HG03457 (cell line): ENCODE data around the gene ADAMTS17.

Experiments used
- ATAC-seq: cut with Tn5 transposase; IDR thresholded peaks from one replicate; pipeline ENCODE4 v1.9.1; 2021; ENCODE audit warnings: moderate number of reproducible peaks; ENCODE audit not compliant: unreplicated experiment

Gene ADAMTS17

DNA sequence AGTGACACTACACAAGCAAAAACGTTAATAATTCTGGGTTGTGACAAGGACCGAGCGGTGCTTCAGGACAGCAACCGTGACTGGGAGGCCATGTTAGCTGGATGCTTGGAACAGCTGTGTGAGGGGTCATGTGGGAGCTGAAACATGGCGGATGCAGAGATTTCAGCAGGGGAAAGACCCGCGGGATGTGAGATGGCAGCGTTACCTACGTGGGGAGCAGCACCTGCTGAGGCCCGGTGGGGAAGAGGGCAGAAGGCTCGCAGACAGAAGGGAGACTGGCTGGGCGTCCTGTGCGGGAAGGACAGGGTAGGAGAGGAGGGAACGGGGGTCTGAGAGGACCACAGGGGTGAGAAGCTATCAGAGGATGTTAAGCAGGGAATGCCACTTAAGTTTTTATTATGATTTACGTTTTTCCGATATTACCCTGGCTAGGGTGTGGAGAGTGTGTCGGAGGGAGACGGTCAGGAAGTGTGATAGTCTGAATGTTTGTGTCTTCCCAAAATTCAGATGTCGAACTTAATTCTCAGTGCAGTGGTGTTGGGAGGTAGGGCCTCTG, 379.7 kb downstream of the ADAMTS17 start:
- ATAC-seq, result no peak

DNA sequence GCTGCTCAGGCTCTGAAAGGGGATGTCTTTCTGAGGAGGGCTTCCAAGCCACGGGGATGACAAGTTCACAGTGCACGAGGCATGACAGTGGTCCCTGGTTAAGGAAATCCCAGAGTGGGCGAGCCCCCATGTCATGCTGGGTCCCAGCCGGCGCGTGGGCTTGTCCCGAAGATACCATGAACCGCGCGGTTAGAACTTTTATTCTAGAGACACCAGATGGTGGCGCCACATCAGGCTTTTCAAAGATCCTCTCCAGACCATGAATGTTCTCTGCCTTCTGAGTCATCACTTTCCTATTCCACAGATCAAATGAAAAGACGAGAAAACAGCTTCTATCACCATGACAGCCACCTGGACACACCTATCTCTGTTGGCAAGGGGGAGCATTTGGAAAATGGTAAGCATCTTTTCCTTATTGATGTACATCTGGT, 380.7 kb downstream of the ADAMTS17 start:
- ATAC-seq, result no peak

DNA sequence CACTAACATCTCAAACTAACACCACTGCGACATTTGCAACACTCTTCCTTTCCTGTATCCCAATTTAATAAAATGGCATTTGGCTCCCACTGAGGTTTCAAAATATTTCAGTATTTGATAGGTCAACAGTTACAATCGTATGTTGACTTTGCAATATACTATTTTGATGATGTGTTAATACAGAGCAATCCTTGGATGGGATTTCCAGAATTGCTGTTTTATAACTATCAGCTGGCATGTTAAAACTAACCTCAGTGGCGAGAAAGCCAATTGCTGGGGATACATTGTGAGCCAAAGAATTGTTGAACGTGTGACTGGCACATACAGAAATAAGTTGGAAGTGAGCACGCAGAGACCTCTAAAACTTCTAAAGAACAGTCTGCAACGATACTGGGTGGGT, 382.4 kb downstream of the ADAMTS17 start:
- no peak for ATAC-seq

DNA sequence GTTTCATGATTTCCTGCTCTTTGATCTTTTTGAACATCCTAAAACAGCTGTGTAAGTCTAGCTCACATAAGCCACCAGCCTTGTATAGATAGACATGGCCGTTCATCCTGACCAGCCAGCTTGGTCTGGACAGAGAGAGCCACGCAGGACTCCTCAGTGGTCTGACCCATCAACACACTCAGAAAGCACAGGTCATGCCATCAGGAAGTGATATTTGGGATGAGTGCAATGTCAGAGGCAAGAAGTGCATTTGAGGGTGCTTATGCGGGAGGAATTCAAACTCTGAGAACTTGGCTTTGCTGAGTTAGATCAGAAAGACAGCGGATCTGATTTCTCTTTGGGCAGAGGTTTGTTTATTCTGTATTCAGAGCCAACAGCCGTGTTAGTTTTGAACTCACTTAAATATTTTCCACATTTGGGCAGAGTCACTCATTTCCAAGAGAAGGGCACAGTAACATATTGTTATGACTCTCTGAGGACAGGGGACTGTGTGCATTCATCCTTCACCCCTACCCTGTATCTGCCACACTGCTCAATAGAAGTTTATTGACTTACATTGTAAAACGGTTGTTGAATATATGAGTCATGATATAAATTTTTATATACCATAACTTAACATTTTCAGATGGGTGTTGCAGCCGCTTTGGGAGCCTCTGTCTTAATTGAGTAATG, 383.2 kb downstream of the ADAMTS17 start:
- no peak for ATAC-seq

DNA sequence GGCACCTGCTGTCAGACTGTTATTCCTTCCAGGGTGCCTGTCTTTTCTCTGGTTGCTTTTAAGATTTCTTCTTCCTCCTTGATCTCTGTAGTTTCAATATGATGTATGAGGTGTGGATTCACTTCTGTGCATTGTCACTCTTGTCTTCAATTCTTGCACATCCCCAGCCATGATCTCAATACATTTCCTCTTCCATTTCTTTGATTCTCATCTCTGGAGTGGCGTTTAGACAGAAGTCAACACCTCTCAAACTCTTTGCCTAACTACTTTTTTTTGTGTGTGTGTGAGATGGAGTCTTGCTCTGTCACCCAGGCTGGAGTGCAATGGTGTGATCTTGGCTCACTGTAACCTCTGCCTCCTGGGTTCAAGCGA, 384.1 kb downstream of the ADAMTS17 start:
- ATAC-seq, result no peak

DNA sequence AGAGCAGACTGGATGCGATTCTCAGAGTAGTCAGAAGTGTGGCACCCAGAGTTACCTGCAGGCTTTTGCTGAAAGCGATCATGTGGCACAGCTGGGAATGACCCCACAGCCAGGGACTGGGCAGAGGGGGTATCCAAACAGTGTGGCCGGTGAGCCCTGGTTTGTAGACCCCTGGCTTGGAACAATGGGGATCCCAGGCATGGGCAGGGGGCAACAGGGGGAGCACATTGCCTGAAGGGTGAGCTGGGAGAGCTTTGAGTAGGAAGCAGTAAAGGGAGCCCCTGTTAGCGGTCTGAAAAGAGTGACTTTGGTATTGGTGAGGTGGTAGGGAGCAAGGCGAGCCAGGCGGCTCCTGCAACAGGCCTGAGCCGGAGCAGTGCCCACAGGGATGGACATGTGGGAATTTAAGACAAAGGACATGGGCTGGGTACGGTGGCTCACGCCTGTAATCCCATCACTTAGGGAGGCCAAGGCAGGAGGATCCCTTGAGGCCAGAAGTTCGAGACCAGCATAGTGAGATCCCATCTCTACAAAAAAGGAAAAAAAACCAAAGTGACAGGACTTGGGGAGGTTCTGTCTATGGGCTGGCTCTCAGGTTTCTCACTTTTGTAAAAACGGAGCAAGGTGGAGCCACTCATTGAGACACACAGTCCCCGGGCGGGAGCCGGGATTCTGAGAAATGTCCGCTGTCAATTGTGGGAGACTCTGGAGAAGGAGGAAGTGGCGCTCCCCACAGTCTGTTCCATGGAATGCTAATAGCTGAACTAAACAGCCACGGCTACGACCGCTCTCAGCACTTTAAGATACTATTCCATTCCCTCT, 384.7 kb downstream of the ADAMTS17 start:
- no peak for ATAC-seq

DNA sequence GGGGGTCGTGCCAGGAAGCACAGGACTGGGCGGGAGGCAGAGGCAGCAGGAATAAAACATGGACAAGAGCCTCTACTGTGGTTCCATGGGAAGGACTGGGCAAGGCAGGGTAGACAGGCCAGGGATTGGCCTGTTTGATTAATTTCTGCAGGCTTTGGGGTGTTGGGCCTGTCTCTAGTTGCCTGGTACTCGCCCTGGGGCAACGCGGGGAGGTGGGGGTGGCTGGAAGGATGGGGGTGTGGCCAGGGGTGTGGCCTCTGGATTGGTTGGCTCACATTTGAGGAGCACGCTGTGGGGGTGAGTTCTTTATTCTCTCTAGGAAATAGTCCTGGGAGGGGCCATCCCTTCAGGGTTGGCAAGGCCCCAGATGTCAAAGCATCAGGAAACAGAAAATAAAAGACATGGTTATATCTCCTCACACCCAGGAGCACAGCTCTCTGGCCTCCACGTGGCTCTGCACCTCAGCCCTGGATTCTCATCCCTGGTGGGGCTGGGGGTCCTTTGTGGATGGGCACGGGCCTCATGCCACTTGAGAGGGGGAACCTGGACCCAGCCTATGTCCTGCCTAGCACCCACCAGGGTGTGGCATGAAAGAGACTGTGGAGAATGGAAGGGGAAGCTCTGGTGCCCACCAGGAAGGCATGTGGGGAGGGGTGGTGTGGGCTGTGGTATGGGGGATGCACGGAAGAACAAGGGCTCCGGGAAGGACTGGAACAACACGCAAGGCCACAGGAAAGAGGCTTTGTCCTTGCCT, 385.6 kb downstream of the ADAMTS17 start:
- no peak for ATAC-seq

DNA sequence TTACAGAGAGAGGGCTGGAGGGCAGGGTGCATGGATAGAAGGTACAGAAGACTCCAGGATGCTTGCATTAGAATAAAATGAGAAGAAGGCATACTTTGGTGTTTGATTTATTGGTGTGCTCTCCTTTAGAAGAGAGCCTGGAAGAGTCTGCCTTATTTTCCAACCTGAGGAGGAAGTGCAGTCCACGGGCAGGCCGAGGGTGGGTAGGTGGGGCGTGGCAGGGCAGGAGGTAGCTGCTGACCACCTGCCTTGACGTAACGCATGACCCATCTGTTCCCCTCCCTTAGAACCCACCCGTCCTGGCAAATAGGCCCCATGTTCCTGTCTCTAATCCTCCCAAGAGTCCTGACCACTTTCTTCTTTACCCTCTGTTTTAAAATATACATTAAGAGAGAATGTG, 386.2 kb downstream of the ADAMTS17 start:
- ATAC-seq, result no peak

DNA sequence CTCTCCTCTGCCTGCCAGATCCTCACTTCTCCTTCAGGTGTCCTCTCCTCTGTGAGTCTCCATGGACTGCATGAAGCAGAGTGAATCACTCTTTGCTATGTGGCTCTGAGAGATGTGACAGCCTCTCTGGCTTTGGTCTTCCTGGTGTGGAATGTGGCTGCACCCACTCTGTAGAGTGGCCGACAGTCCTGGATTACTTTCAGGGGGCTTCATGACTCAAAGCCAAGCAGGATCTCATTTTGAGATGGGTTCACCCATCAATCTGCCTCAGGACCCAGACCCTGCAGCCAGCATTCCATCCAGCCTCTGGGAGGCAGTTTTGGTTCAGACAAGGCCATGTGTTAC, 386.6 kb downstream of the ADAMTS17 start:
- no peak for ATAC-seq

DNA sequence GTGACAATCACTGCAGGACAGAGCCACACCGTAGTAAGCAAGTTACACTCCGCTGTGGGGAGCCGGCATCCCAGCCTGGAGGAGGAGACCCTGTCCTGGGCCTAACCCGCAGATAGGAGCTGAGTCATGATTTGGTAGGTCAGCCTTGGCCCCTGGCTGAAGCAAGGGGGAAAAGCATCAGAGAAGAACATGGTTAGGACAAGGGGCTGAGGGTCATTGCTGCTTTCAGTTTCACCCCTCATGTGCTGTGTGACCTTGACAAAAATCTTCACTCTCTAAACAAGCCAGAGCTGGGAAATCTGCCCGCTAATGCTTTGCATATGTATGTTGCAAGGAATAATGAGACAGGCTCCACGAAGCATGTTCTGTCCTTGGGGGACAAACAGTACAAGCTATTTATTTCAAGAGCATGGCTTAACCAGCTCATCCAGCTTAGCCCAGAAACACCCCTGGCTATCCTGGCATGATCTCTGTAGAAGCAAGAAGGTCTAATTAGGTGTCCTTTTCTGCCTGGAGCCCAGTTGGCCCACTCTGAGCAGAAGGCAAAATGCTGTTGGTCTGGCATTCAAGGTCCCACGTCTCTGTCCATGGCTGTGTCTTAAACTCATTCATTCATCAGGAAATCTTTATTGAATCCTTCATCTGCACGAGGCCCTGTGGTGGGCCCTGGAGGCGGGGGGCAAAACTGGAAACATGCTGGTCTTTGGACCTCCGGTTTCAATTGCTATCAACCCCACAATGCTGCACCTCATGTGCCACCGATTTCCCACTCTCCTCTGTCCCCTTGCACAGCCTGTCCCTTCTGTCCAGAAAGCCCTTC, 387.2 kb downstream of the ADAMTS17 start:
- ATAC-seq, result no peak

DNA sequence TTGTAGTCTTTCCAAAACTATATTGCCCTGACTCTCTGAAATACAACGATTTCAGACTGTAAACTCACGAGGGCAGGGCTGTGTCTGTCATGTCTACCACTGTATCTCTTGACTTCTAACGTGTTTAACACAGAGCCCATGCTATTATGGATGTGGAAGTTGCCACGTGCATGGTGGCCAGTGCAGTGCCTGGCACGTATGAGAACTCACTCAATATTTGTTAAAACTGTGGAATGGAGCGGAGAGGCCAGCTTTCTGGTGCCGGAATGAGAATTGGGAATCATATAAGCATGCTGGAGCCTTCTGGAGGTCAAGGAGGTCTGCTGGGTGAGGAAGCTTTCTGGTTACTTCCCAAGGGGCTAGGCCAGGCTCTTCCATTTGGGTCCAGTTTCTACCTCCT, 387.9 kb downstream of the ADAMTS17 start:
- ATAC-seq, result no peak

DNA sequence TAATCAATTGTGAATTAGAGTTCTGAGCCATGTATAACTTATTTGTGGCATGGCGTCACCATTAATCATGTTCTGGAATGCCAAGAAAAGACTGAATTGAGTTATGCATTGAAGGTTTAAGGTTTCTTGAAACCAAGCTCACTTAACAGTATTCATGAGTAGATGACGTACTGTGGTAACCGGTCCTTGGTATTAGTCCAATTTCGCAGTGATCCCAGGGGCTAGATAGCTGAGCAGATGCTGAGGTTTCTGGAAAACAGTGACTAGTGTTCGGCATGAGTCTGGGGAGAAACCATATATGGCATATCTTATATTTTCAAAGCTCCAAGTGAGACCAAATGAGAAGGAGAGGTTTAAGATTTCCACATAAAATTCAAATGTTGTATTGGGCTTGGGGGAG, 390.3 kb downstream of the ADAMTS17 start:
- no peak for ATAC-seq

DNA sequence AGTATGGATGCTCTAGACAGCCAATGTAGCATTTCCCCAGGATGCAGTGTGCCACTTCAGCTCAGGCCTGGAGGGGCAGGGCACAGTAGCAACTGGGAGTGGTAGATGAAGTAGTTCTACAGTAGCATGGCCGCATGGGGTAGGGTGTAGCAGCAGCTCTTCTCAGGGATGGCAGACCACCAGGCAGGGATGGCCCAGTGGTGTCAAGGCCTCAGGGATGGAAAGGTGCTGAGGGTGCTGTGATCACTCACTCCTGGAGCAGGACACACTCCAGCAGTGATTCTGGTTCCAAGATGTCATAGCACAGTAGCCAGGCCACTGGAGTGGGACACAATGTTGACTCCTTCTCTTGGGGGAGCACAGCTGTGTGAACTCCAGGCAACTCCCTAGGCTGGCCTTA, 397.6 kb downstream of the ADAMTS17 start:
- ATAC-seq, result no peak

DNA sequence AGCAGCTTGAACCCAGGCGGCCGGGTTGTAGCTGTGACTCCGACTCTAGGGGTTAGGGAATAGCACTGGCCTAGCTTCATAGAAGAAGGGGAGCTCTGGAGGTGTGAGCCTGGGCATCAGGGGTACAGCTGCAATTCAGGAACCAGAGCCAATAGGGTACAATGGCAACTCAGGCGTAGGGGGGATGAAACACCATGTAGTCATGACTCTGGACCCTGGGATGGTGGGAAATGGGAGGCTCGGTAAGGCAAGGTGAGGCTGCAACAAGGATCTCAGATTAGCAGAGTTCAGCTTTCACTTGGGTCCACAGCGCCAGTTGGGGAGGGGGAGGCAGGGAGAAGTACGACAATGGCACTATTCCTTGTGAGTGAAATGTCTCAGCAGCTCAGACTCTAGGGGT, 398.3 kb downstream of the ADAMTS17 start:
- ATAC-seq, result no peak

DNA sequence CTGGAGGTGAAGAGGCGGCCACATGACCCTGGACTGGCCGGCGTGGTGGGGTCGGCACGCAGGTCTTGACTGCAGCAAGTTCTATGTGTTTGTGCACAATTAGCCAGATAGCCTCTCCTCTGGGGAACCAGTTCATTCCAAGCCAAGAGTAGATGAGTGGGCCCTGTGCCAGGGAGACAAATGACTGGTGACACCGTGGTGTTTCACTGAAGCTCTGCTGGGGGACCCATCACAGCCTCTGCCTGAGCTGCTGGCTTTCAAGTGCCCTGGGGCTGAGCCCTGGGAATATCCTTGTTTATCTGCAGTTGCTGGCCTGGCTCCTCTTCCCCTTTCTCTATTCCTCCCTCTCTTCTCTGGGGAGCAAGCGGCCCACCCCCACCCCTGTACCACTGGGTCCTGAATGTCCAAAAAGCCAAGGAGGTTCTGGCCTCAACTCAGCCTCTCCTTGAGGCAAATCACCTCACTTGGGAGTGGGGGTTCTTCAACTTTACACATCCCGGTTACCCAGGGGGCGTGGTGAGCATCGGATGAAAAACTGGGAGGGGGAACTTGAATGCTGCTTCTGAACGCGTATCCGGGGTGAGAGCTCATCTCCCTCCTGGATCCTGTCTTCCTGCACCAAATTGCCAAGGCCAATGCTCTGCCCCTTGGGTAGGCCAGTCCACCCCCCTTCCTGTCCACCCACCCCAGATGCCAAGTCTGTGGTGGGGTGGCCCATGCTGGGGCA, 408.9 kb downstream of the ADAMTS17 start:
- no peak for ATAC-seq

DNA sequence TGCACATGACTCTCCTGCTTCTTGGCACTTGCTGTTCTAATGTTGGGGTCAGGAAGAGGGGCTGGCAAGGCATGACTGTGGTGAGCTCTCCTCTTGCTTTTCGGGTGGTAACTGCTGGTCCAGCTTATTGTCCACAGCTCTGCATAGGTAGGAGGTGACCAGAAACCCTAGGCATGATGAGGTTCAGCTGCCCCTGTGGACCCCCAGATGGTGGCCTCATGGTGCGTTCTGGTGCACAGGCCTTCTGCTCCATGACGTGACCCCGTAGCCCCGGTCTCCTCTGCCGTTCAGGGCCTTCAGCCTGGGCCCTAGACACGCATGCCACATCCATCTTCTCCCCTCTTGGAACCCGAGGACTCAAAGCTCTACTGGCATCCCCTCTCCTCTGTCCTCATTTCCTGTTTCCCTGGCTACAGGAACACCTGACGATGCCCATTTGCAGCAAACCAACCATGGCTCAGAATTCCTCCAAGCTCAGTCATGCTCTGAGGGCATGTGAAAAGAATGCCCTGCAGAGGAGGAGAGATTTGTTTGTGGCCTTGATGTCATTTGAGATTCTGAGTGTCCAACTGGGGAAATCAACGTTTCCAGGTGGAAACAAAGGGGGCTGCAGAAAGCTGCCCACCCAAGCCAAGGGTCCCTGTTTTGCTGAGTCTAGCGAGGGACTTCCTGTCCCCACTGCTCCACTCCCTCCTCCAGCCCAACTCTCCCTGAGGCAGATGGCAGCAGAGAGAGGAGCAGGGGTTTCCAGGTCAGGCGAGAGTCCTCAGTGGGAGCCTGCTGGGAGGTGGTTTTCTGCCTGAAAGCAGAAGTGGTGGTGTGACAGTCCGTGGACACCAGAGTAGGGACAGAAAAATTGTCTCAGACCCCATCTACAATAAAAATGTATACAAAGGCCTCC, 409.8 kb downstream of the ADAMTS17 start:
- ATAC-seq, result no peak

DNA sequence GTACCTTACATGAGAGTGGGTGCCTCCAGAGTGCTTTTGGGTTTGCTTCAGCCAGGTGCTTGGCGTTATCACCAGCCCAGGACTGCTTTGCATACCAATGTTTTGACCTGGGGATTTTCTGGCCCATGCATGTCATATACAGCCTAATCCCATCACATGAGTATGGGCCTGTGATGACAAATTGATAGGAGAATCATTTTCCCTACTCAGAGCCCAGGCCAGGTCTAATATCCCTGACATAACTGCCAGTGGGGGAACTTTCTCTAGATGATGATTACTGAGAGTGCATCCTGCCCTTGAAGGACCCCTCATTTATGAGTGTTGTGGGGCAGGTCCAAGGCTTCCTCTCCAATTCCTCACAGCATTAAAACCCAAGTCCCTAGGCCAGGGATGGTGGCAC, 411.1 kb downstream of the ADAMTS17 start:
- no peak for ATAC-seq

DNA sequence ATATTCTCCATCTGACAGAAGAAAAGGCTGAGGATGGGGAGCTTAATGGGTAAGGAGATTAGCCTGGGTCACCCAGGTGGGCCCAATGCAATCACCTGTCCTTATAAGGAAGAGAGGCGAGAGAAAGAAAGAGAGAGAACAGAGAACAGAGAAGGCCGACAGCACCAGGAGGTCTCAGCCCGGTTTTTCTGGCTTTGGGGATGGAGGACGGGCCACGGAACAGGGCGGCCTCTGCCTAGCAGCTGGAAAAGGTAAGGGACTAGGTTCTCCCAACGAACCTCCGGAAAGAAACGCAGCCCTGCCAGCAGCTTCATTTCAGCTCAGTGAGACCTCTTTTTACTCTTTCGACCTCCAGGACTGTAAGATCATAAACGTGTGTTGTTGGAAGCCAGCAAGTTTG, 412.5 kb downstream of the ADAMTS17 start:
- ATAC-seq, result no peak

DNA sequence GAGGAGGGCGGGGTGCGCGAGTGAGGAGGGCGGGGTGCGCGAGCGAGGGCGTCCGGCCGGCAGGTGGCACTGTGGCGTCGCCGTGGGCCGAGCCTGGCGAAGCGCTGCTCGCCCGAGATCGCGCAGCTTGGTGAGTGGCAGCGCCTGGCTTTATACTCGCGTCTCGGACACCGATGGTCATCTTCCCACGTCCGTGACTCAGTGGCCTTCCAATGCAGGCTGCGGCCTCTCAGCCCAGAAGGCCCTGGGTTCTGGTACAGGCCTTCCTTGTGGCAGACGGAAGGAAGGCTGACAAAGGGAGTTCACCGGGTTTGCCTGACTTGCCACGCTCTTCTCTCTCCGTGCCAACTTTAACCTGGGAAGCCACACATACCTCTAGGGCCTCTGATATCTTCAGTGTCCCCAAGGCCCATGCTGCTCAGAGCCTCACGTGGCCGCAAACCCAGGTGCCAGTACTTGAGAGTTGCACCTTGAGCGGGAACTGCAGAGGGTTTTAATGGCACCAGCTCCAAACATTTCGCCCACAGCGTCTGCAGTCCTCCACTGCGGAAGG, 413.3 kb downstream of the ADAMTS17 start:
- peak; percentile 78 for ATAC-seq
